H9 (cell line): ENCODE data around the gene RGS6. TPM values are rescaled to one million over a fixed set of nuclear protein-coding genes. Genes with fewer than 3 reads are reported as not detected.

ENCODE experiments used
- DNase-seq: peaks from one replicate; pipeline ENCODE4 v3.0.0-alpha.2; 2017
- H2AFZ ChIP-seq: one replicate; pipeline ENCODE4 v1.6.1; 2013; ENCODE audit warnings: mild to moderate bottlenecking, low read length, control low read depth, moderate library complexity
- H2AK5ac ChIP-seq: 2 replicates; pipeline ENCODE4 v1.6.1; 2013; ENCODE audit warnings: low read length, control low read depth, mixed read lengths; ENCODE audit not compliant: insufficient read length
- H2BK120ac ChIP-seq: one replicate; pipeline ENCODE4 v1.6.1; 2013; ENCODE audit warnings: low read depth, mild to moderate bottlenecking, low read length, control low read depth, inconsistent platforms; ENCODE audit not compliant: poor library complexity, severe bottlenecking
- H2BK12ac ChIP-seq: 2 replicates; pipeline ENCODE4 v1.6.1; 2013; ENCODE audit warnings: low read length, control low read depth, mixed read lengths, low read depth; ENCODE audit not compliant: insufficient read length
- H2BK15ac ChIP-seq: 2 replicates; pipeline ENCODE4 v1.6.1; 2013; ENCODE audit warnings: low read depth, low read length, control low read depth
- H2BK20ac ChIP-seq: one replicate; pipeline ENCODE4 v1.6.1; 2013; ENCODE audit warnings: low read depth, mild to moderate bottlenecking, low read length, control low read depth, inconsistent platforms; ENCODE audit not compliant: poor library complexity, severe bottlenecking
- H2BK5ac ChIP-seq: 2 replicates; pipeline ENCODE4 v1.6.1; 2013; ENCODE audit warnings: low read length, control low read depth, mixed read lengths; ENCODE audit not compliant: insufficient read length
- H3K14ac ChIP-seq: 2 replicates; pipeline ENCODE4 v1.6.1; 2013; ENCODE audit warnings: low read length, control low read depth; ENCODE audit not compliant: insufficient read depth
- H3K18ac ChIP-seq: 2 replicates; pipeline ENCODE4 v1.6.1; 2013; ENCODE audit warnings: low read depth, mild to moderate bottlenecking, mixed read lengths, low read length, control low read depth; ENCODE audit not compliant: insufficient read length
- H3K23ac ChIP-seq: 2 replicates; pipeline ENCODE4 v1.6.1; 2013; ENCODE audit warnings: low read length, control low read depth, mixed read lengths, low read depth; ENCODE audit not compliant: insufficient read length
- H3K23me2 ChIP-seq: 2 replicates; pipeline ENCODE4 v1.6.1; 2013; ENCODE audit warnings: low read depth, mild to moderate bottlenecking, mixed read lengths, low read length, control low read depth; ENCODE audit not compliant: insufficient read length, poor library complexity, severe bottlenecking
- H3K27ac ChIP-seq: 2 replicates; pipeline ENCODE4 v1.5.1; 2013; ENCODE audit warnings: low read length, control low read depth, mixed read lengths, low read depth; ENCODE audit not compliant: insufficient read length
- H3K27me3 ChIP-seq: 2 replicates; pipeline ENCODE4 v1.6.1; 2013; ENCODE audit warnings: low read length, control low read depth, inconsistent platforms; ENCODE audit not compliant: insufficient read depth
- H3K4ac ChIP-seq: 2 replicates; pipeline ENCODE4 v1.6.1; 2013; ENCODE audit warnings: low read depth, mild to moderate bottlenecking, control low read depth, inconsistent platforms, low read length, moderate library complexity
- H3K4me1 ChIP-seq: 2 replicates; pipeline ENCODE4 v1.6.1; 2013; ENCODE audit warnings: low read length, control low read depth, inconsistent platforms; ENCODE audit not compliant: insufficient read depth
- H3K4me2 ChIP-seq: 2 replicates; pipeline ENCODE4 v1.6.1; 2013; ENCODE audit warnings: low read length, control low read depth, mixed read lengths; ENCODE audit not compliant: insufficient read length, insufficient read depth
- H3K56ac ChIP-seq: 2 replicates; pipeline ENCODE4 v1.6.1; 2013; ENCODE audit warnings: low read depth, mild to moderate bottlenecking, mixed read lengths, low read length, control low read depth; ENCODE audit not compliant: insufficient read length
- H3K79me1 ChIP-seq: 2 replicates; pipeline ENCODE4 v1.6.1; 2013; ENCODE audit warnings: low read depth, mild to moderate bottlenecking, moderate library complexity, low read length, control low read depth, inconsistent platforms; ENCODE audit not compliant: insufficient read depth, poor library complexity, severe bottlenecking
- H3K79me2 ChIP-seq: 2 replicates; pipeline ENCODE4 v1.6.1; 2013; ENCODE audit warnings: low read length, control low read depth, inconsistent platforms; ENCODE audit not compliant: insufficient read depth
- H3K9ac ChIP-seq: 2 replicates; pipeline ENCODE4 v1.6.1; 2013; ENCODE audit warnings: low read length, control low read depth, mixed read lengths; ENCODE audit not compliant: insufficient read length; ENCODE audit errors: extremely low read depth
- H3K9me3 ChIP-seq: one replicate; pipeline ENCODE4 v1.6.1; 2013; ENCODE audit warnings: low read depth, low read length, inconsistent platforms; ENCODE audit not compliant: control insufficient read depth
- H3T11ph ChIP-seq: one replicate; pipeline ENCODE4 v1.6.1; 2013; ENCODE audit warnings: mild to moderate bottlenecking, low read length, control low read depth, inconsistent platforms
- H4K20me1 ChIP-seq: one replicate; pipeline ENCODE4 v1.6.1; 2013; ENCODE audit not compliant: control insufficient read depth, insufficient read length, insufficient read depth
- H4K5ac ChIP-seq: 2 replicates; pipeline ENCODE4 v1.6.1; 2013; ENCODE audit warnings: low read depth, mild to moderate bottlenecking, mixed read lengths, low read length, control low read depth; ENCODE audit not compliant: insufficient read length
- H4K8ac ChIP-seq: replicated peaks from 2 replicates; pipeline ENCODE4 v1.6.1; 2013; ENCODE audit warnings: low read length, control low read depth, mixed read lengths, low read depth; ENCODE audit not compliant: insufficient read length
- H4K91ac ChIP-seq: 2 replicates; pipeline ENCODE4 v1.6.1; 2013; ENCODE audit warnings: low read depth, mild to moderate bottlenecking, moderate library complexity, mixed read lengths, low read length, control low read depth; ENCODE audit not compliant: insufficient read length
- H3K27ac Mint-ChIP-seq, 3 experiments: 2 replicates in 2 of 3; 3 replicates in 1 of 3; pipeline ENCODE4 v1.8.0; 2020 to 2021; ENCODE audit warnings: mixed read lengths in 3 of 3, mild to moderate bottlenecking in 1 of 3, moderate library complexity in 1 of 3
- H3K27me3 Mint-ChIP-seq: 2 replicates; pipeline ENCODE4 v1.8.0; 2021; ENCODE audit warnings: low read depth, mild to moderate bottlenecking, moderate library complexity, mixed read lengths
- H3K36me3 Mint-ChIP-seq, 3 experiments: 2 replicates in 2 of 3; 3 replicates in 1 of 3; pipeline ENCODE4 v1.8.0; 2020 to 2021; ENCODE audit warnings: low read depth in 3 of 3, mixed read lengths in 3 of 3; ENCODE audit not compliant: insufficient read depth in 1 of 3
- H3K4me1 Mint-ChIP-seq, 2 experiments: 2 replicates each; pipeline ENCODE4 v1.8.0; 2020; ENCODE audit warnings: mixed read lengths in 2 of 2
- H3K4me3 Mint-ChIP-seq, 2 experiments: 2 replicates in 1 of 2; 3 replicates in 1 of 2; pipeline ENCODE4 v1.8.0; 2020 to 2021; ENCODE audit warnings: mild to moderate bottlenecking in 2 of 2, mixed read lengths in 2 of 2, moderate library complexity in 1 of 2
- H3K9me3 Mint-ChIP-seq, 2 experiments: 2 replicates in 1 of 2; 3 replicates in 1 of 2; pipeline ENCODE4 v1.8.0; 2020; ENCODE audit warnings: mild to moderate bottlenecking in 2 of 2, mixed read lengths in 2 of 2, moderate library complexity in 1 of 2
- WGBS: extraction: QIAGEN DNeasy Blood & Tissue Kit; methylation state at CpG from one replicate; pipeline ENCODE4 v1.1.7; 2013; ENCODE audit warnings: missing lambda C conversion rate, low lambda C conversion rate, mixed read lengths; ENCODE audit not compliant: insufficient read length; ENCODE audit errors: extremely low coverage; 5-methylcytosine and 5-hydroxymethylcytosine counted together
- total RNA-seq: library from RNA; stranded (reverse); gene quantifications from 2 replicates; pipeline ENCODE4 v1.2.1, GENCODE V29; 2021
- TF ChIP-seq, protein P1 (sequence below): fragments of 200-600 bp; sonication (generic); conservative IDR thresholded peaks from 3 replicates; pipeline ENCODE4 v1.8.0; 2021; ENCODE audit warnings: antibody characterized with exemption, mild to moderate bottlenecking

Gene RGS6
- total RNA-seq, 1 experiment from 2014 or later = 3.0 TPM

DNA sequence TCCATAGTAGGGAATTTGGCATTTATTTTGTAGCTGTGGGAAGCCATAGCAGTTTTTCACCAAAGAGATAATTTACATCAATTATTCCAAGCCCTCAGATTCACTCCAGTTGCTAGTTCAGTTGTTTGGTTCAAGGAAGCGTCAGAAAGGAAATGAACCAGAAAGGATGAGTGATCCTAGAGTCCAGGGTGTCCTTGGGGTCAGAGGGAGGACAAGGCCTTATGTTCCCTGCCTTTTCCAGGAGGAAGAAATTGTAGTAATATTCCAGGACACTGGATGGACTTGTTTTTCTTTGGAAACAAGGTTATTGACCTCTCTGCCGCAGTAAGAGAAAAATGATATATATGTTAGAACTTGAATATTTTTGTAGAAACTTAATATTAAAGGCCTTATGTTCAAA lies 409.5 kb downstream of the RGS6 start:
- H2BK5ac ChIP-seq = no peak overlapping the region
- H3K56ac ChIP-seq = no peak overlapping the region
- H3K4me2 ChIP-seq = no peak overlapping the region
- no peak overlapping the region for H4K91ac ChIP-seq
- H4K8ac ChIP-seq = no peak overlapping the region
- peaks cover 6 to 24% of the 10 kb centered on the region in 2 experiments; a peak in 4 of 5 replicates for H3K9me3 Mint-ChIP-seq
- H3K18ac ChIP-seq = no peak overlapping the region
- H3T11ph ChIP-seq = no peak overlapping the region
- TF ChIP-seq, protein P1, sequence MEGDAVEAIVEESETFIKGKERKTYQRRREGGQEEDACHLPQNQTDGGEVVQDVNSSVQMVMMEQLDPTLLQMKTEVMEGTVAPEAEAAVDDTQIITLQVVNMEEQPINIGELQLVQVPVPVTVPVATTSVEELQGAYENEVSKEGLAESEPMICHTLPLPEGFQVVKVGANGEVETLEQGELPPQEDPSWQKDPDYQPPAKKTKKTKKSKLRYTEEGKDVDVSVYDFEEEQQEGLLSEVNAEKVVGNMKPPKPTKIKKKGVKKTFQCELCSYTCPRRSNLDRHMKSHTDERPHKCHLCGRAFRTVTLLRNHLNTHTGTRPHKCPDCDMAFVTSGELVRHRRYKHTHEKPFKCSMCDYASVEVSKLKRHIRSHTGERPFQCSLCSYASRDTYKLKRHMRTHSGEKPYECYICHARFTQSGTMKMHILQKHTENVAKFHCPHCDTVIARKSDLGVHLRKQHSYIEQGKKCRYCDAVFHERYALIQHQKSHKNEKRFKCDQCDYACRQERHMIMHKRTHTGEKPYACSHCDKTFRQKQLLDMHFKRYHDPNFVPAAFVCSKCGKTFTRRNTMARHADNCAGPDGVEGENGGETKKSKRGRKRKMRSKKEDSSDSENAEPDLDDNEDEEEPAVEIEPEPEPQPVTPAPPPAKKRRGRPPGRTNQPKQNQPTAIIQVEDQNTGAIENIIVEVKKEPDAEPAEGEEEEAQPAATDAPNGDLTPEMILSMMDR = no peak
- H2BK15ac ChIP-seq = no peak overlapping the region
- no peak overlapping the region for H3K4me3 Mint-ChIP-seq
- WGBS = no CpG with 5 or more reads among the region's 2 CpGs
- H3K27me3 ChIP-seq = no peaks in the 10 kb centered on the region
- no peaks in the 10 kb centered on the region; a peak in 3 of 7 replicates for H3K36me3 Mint-ChIP-seq
- no peak overlapping the region for H2BK12ac ChIP-seq
- H3K79me2 ChIP-seq = no peaks in the 10 kb centered on the region
- peaks cover 4% of the 10 kb centered on the region for H3K27me3 Mint-ChIP-seq
- no peak overlapping the region for H3K9ac ChIP-seq
- H2BK20ac ChIP-seq = no peak overlapping the region
- no peaks in the 10 kb centered on the region for H3K79me1 ChIP-seq
- no peaks in the 10 kb centered on the region for H3K4me1 ChIP-seq
- H2AK5ac ChIP-seq = no peak overlapping the region
- H3K23me2 ChIP-seq = no peaks in the 10 kb centered on the region
- no peak overlapping the region for H2AFZ ChIP-seq
- H3K14ac ChIP-seq = no peak overlapping the region
- no peak overlapping the region; a peak in 1 of 7 replicates for H3K27ac Mint-ChIP-seq
- DNase-seq = no peak
- H2BK120ac ChIP-seq = no peak overlapping the region
- H3K27ac ChIP-seq = no peak overlapping the region
- no peaks in the 10 kb centered on the region for H4K20me1 ChIP-seq
- no peak overlapping the region for H4K5ac ChIP-seq
- no peak overlapping the region for H3K4ac ChIP-seq
- H3K23ac ChIP-seq = no peak overlapping the region
- H3K9me3 ChIP-seq = no peaks in the 10 kb centered on the region
- H3K4me1 Mint-ChIP-seq = peaks cover 0 to 2% of the 10 kb centered on the region in 2 experiments; a peak in 1 of 4 replicates
